Endothelial cell of umbilical vein (primary cell): ENCODE data around the gene EN2. TPM values are rescaled to one million over a fixed set of nuclear protein-coding genes. Genes with fewer than 3 reads are reported as not detected.

Source experiments
- BruUV-seq: library from RNA; stranded (reverse); fragments of 400-500 nt; replicated peaks from 2 replicates; lab custom pipeline; 2021; lab: Mats Ljungman, UMichigan
- CTCF ChIA-PET: fragments of 300-600, 350-600 bp; sonication (Branson Sonifier 250); formaldehyde crosslinking; loops from one replicate; lab custom pipeline; 2021; ENCODE audit warnings: antibody characterized with exemption, inconsistent platforms; lab: Charles Lee
- POLR2A ChIA-PET: fragments of 300-600, 350-600 bp; sonication (Branson Sonifier 250); formaldehyde crosslinking; loops from one replicate; lab custom pipeline; 2021; ENCODE audit warnings: antibody characterized with exemption, inconsistent platforms; lab: Charles Lee
- DNase-seq: peaks from one replicate; pipeline ENCODE4 v3.0.0-alpha.2; 2011; ENCODE audit warnings: low read depth, low spot score
- FAIRE-seq: peaks from 2 replicates; lab custom pipeline; 2011; peaks lifted over from hg19 to GRCh38; lab: Jason Lieb, UNC
- H2AFZ ChIP-seq: 2 replicates; pipeline ENCODE4 v1.6.0; 2012; ENCODE audit warnings: low read depth, low read length, control low read depth, inconsistent platforms
- H3K27ac ChIP-seq: 2 replicates; pipeline ENCODE4 v1.5.1; 2011; ENCODE audit warnings: low read depth, mild to moderate bottlenecking, control low read depth, low read length, moderate library complexity; ENCODE audit not compliant: insufficient read depth
- H3K27me3 ChIP-seq, 2 experiments: 2 replicates each; pipeline versions ENCODE4 v1.6.0 to v1.6.1; 2011; ENCODE audit warnings: low read length in 2 of 2, mixed read lengths in 1 of 2; ENCODE audit not compliant: control insufficient read depth in 2 of 2, insufficient read depth in 2 of 2
- H3K36me3 ChIP-seq, 2 experiments: 2 replicates in 1 of 2; 3 replicates in 1 of 2; pipeline ENCODE4 v1.5.1; 2011; ENCODE audit warnings: low read length in 2 of 2, mild to moderate bottlenecking in 1 of 2, moderate library complexity in 1 of 2; ENCODE audit not compliant: control insufficient read depth in 2 of 2, insufficient read depth in 2 of 2; ENCODE audit errors: extremely low read depth in 1 of 2
- H3K4me1 ChIP-seq: 3 replicates; pipeline ENCODE4 v1.5.1; 2011; ENCODE audit warnings: mild to moderate bottlenecking, low read length; ENCODE audit not compliant: control insufficient read depth, insufficient read depth; ENCODE audit errors: extremely low read depth
- H3K4me2 ChIP-seq: 2 replicates; pipeline ENCODE4 v1.6.1; 2011; ENCODE audit warnings: low read length, control low read depth, mixed read lengths; ENCODE audit not compliant: insufficient read depth
- H3K4me3 ChIP-seq, 3 experiments: fragments of 200-600 bp in 1 of 3; sonication (generic), shearing (Covaris generic) in 1 of 3; replicated peaks in 1 of 3; 2 replicates each; pipeline ENCODE4 v1.5.1; 2011 to 2016; ENCODE audit warnings: control low read depth in 3 of 3, low read length in 3 of 3, mild to moderate bottlenecking in 2 of 3, inconsistent platforms in 1 of 3, low read depth in 1 of 3, moderate library complexity in 1 of 3; ENCODE audit not compliant: insufficient read depth in 1 of 3
- H3K79me2 ChIP-seq: 2 replicates; pipeline ENCODE4 v1.6.0; 2012; ENCODE audit warnings: low read length, inconsistent platforms; ENCODE audit not compliant: control insufficient read depth, insufficient read depth
- H3K9ac ChIP-seq: replicated peaks from 2 replicates; pipeline ENCODE3; 2011; ENCODE audit warnings: low read length, control low read depth; ENCODE audit not compliant: insufficient read depth; ENCODE audit errors: extremely low read depth
- H3K9me1 ChIP-seq: replicated peaks from 3 replicates; pipeline ENCODE4 v1.6.0; 2011; ENCODE audit warnings: mild to moderate bottlenecking, low read length; ENCODE audit not compliant: control insufficient read depth, insufficient read depth; ENCODE audit errors: extremely low read depth
- H3K9me3 ChIP-seq: replicated peaks from 2 replicates; pipeline ENCODE4 v1.5.1; 2012; ENCODE audit warnings: low read length, inconsistent platforms; ENCODE audit not compliant: control insufficient read depth, insufficient read depth
- H4K20me1 ChIP-seq: replicated peaks from 2 replicates; pipeline ENCODE3; 2011; ENCODE audit warnings: mild to moderate bottlenecking, low read length; ENCODE audit not compliant: control insufficient read depth, insufficient read depth; ENCODE audit errors: extremely low read depth
- CTCF ChIP-seq, 2 donors: IDR thresholded peaks; 1 replicate in 1 of 2; 2 replicates in 1 of 2; pipeline ENCODE4 v1.5.1; 2011; ENCODE audit warnings: low read length in 2 of 2, mild to moderate bottlenecking in 2 of 2, moderate library complexity in 2 of 2, control low read depth in 1 of 2, inconsistent platforms in 1 of 2, low read depth in 1 of 2; ENCODE audit not compliant: insufficient read depth in 1 of 2; ENCODE audit errors: extremely low read depth in 1 of 2
- EZH2 ChIP-seq: IDR thresholded peaks from 2 replicates; pipeline ENCODE4 v1.6.1; 2012; ENCODE audit warnings: borderline replicate concordance, low read depth, mild to moderate bottlenecking, moderate library complexity, low read length, inconsistent platforms; ENCODE audit not compliant: severe bottlenecking
- FOS ChIP-seq: IDR thresholded peaks from 2 replicates; pipeline ENCODE4 v1.6.1; 2011; ENCODE audit warnings: mild to moderate bottlenecking, low read length, moderate library complexity, borderline replicate concordance; ENCODE audit not compliant: insufficient read depth
- GATA2 ChIP-seq: IDR thresholded peaks from 2 replicates; pipeline ENCODE4 v1.7.0; 2011; ENCODE audit warnings: low read depth, mild to moderate bottlenecking, moderate library complexity, mixed read lengths, low read length; ENCODE audit not compliant: insufficient read length, insufficient read depth
- JUN ChIP-seq: IDR thresholded peaks from 2 replicates; pipeline ENCODE4 v1.6.1; 2011; ENCODE audit warnings: borderline replicate concordance, low read depth; ENCODE audit not compliant: insufficient read length, insufficient read depth
- MAX ChIP-seq: IDR thresholded peaks from 2 replicates; pipeline ENCODE4 v1.6.1; 2011; ENCODE audit not compliant: insufficient read depth, insufficient read length
- MYC ChIP-seq: IDR thresholded peaks from one replicate; pipeline ENCODE4 v1.6.1; 2011; ENCODE audit warnings: mild to moderate bottlenecking, low read depth, low read length
- POLR2A ChIP-seq: IDR thresholded peaks from 2 replicates; pipeline ENCODE4 v1.6.1; 2012; ENCODE audit warnings: low read depth, mild to moderate bottlenecking, control low read depth, low read length
- POLR2AphosphoS5 ChIP-seq: IDR thresholded peaks from 2 replicates; pipeline ENCODE4 v1.6.1; 2012; ENCODE audit warnings: low read depth, mild to moderate bottlenecking, control low read depth, low read length, moderate library complexity; ENCODE audit not compliant: insufficient read depth
- dilution Hi-C: fragments of 300-500 bp; cut with MboI; formaldehyde crosslinking; loops from one replicate; pipeline ENCODE4 v1.15.0; 2019; ENCODE audit warnings: low sequenced_read_pairs; ENCODE audit not compliant: extremely low pct_ligation_motif_present
- intact Hi-C: fragments of 100-400 bp; cut with micrococcal nuclease; formaldehyde crosslinking; loops from one replicate; pipeline ENCODE4 v1.10.0; 2022
- polyA plus RNA-seq, 4 experiments: library from polyadenylated mRNA; depleted of rRNA in 3 of 4; stranded (reverse) in 3 of 4; unstranded in 1 of 4; fragments of >200 nt; gene quantifications; 2 replicates each; pipeline versions ENCODE4 v1.2.1 to v1.2.3, GENCODE V29; 2011 to 2012; ENCODE audit warnings: missing spikeins in 1 of 4
- total RNA-seq: library from RNA; stranded (reverse); gene quantifications from 2 replicates; pipeline ENCODE4 v1.2.3, GENCODE V29; 2021

The EN2 gene
- total and polyA plus RNA-seq, 2 donors (not counting 3 experiments of a cell fraction or from before 2014, with no cell fraction given) = not detected

GRCh38 chr7:155508376-155509358, 50.7 kb downstream of the EN2 start:
- Histone ChIP-seq H3K4me3 (no peak overlapping the region), H3K79me2 (no peaks in the 10 kb centered on the region), H3K9me3 (no peaks in the 10 kb centered on the region), H3K27ac (no peak overlapping the region), H2AFZ (no peak overlapping the region), H3K9me1 (no peaks in the 10 kb centered on the region), H3K4me1 (no peaks in the 10 kb centered on the region), H3K4me2 (no peak overlapping the region), H3K36me3 (no peaks in the 10 kb centered on the region), H3K9ac (no peak overlapping the region), H3K27me3 (peaks cover 49 to 87% of the 10 kb centered on the region in 2 experiments), H4K20me1 (no peaks in the 10 kb centered on the region)
- no TSS peak for BruUV-seq
- intact Hi-C loops = no loop called here
- dilution Hi-C loops = no loop called here
- TF ChIP-seq EZH2 (no peak), POLR2A (no peak), CTCF (IDR thresholded peaks at IDR 0.05; ENCODE audit: extremely low read depth in 1 of 2, insufficient read depth in 1 of 2, low read depth in 1 of 2, low read length in 2 of 2) (no peak), POLR2AphosphoS5 (no peak), FOS (no peak), JUN (no peak), GATA2 (no peak), MYC (no peak), MAX (no peak)
- DNase-seq (no peak), FAIRE-seq (no peak)
- ChIA-PET CTCF (interaction anchor here (1.0 kb wide), 1 partner anchor 129 kb away, joined by 3 read pairs; no protein-coding TSS in a partner anchor), POLR2A (no interaction called here)
